Suppressor macrophage (primary cell): ENCODE results near the gene WDR62.

Source experiments
- DNase-seq, 4 experiments: peaks; one replicate each; pipeline ENCODE4 v3.0.0-alpha.2; 2020 to 2022
- total RNA-seq, 17 experiments: gene quantifications; one replicate each; lab custom pipeline; 2026; ENCODE audit warnings: mixed read lengths in 6 of 17, inconsistent platforms in 3 of 17; lab: John Stamatoyannopoulos, UW

Gene WDR62
- total RNA-seq = 2.6 to 28.8 (median 7.4) reads per million in 17 experiments

- peak; percentile 97 to 98 (median 98) for DNase-seq
Measured at GRCh38 chr19:36054733-36055686, at the start of gene WDR62. TSS of gene WDR62 (plus strand) at chr19:36054897. CDS start at chr19:36054972, 75 bp downstream.

GRCh38 chr19:36006955-36007354 is 47.7 kb upstream of the WDR62 start:
- DNase-seq = no peak

DNA sequence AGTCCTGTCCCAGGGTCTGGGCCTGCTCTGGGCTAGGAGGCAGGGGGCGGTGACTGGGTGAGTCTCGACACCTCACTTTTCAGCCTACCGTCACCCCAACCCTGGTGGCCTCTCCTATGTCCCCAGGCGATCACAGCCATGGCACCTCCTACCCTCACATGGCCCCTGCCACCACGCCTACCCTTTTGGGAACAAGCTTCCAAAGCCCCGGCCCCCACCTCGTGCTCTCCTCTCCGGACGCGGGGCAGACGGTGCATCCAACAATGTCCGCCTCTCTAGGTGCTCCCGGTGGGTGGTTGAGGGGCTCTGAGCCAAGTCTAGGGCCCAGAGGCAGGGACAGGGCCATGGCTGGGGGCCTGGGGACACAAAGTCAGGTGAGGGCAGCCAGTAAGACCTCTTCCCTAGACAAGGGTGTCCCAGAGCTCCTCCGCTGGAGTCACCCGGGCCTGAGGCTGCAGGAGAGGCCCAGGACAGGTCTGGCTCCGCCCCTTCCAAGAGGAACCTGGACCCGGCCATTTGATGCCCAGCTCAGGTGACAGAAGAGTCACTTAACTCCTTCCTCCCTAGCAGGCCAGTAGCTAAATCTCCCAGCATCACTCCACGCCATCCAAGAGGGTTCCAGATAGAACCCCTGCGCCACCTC is 46.2 kb upstream of the WDR62 start, which contains the start of gene SYNE4:
Gene SYNE4, minus strand, starts transcription at position 478 of the 643 bp plus-strand sequence. Its CDS starts 132 bp downstream, at position 346.
- no peak for DNase-seq

GRCh38 chr19:36009220-36009619 is 45.5 kb upstream of the WDR62 start:
- DNase-seq = peak; percentile 52 to 83 (median 68)

DNA sequence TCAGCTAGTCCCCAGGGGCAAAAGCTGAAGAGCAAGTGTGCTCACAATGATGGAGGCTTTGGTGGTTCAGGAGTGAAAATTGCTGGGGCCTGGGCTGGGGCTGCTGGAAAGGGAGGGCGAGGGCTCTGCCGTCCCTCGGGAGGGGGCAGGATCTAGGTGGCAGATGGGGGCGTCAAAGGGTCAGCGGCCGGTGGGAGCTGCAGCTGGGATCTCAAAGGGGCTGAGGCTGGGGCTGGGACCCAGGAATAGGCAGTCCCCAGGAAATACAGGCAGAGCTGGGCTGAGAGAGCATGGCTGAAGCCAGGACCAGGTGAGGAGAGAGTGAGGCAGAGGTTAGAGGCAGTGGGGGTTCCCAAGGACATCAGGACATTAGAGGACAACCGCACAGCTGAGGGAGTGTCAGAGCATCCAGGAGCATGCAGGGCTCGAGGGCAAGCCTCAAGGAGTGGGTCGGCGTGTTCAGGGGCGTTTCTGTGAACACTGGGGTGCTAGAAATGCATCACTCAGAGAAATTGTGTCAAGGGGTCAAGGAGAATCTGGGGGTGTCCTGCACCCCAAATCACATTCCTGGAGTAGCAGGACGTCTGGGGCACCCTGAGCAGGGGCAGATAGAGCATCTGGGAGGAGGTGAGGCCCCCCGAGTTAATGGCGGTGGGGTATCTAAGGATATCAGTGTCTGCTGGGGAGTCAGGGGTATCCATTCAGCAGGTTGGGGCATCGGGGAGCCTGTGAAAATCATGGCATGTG is 44.9 kb upstream of the WDR62 start:
- no peak for DNase-seq

DNA sequence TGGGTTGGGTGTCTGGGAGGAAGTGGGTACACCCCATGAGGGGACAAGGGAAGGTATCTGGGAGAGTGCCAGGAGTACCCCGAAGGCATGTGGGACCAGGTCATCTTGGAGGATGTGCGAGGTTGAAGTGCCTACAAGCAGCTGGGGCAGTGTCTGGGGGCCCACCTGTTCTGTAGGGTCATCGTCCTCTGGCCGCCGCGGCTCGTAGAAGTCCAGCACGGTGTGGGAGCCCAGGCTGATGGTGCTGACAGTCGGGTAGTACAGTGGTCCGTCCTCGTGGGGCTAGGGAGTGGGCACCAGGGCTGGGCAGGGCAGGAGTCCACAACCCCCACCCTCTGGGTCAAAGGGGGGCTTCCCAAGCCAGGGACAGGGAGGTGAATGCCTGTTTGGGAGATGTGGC is 44.3 kb upstream of the WDR62 start:
- DNase-seq = no peak

DNA sequence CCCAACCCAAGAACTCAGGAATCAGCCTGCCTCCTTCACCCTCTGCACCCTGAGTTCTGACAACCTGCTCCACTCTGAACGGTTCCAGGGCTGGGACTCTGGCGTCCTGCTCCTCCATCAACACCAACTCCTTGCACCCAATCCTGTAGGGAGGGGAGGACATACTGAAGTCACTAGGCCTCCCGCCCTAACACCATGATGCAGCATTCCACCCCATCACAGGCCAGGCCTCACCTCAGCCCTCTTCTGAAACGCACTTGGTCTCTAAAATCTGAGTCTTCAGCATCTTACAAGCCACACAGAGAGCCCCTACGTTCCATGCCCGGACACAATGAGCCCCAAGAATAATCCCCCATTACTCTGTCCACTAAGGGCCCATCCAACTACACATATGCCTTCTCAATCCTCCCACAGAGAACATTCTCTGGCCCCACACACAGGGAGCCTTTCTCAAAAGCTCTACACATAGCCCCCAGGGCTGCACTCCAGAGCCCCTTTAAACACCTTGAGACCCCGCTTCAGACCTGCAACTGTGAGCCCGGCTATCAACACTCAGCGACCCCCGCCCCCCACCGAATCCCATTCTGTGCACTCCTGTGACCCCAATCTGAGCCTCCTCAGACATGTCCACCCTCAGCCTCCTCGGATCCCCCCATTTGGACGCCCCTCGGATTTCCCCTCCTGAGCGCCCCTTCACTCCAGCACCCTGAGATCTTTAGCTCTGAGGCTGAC is 41.3 kb upstream of the WDR62 start:
- DNase-seq = no peak

- DNase-seq = peak; percentile 100
Measured at GRCh38 chr19:36014012-36014924, 40.4 kb upstream of the WDR62 start, which contains the start of gene ALKBH6. TSS of gene ALKBH6 (minus strand) at chr19:36014213. CDS start at chr19:36013397, 816 bp downstream.

DNA sequence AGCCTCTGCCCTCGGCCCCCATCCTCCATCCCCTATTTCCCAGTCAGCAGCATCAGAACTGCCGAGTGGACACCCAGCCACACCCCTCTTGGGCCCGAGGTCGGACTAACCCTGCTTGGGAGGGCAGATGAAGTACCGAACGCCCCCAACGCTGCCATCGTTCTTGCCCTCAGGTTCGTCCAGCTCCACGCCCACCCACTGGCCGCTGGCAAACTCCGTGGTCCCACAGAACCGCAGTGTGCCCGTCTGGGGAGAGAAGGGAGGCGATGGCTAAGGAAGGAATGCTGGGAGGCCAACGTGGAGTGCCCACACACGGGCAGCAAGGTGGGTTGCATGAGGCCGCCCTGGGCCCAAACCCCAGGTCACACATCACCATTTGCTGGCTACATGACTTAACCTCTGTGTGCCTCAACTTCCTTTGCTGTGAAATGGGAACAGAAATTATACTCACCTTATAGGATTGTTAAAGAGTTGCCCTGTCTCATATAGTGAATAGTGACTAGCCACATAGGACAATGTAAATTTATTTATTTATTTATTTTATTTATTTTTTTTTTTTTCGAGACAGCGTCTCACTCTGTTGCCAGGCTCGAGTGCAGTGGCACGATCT is 35.5 kb upstream of the WDR62 start:
- DNase-seq = no peak

GRCh38 chr19:36023432-36023831 is 31.3 kb upstream of the WDR62 start:
- no peak for DNase-seq

- no peak for DNase-seq
Measured at GRCh38 chr19:36025541-36025940, 29.2 kb upstream of the WDR62 start.

DNA sequence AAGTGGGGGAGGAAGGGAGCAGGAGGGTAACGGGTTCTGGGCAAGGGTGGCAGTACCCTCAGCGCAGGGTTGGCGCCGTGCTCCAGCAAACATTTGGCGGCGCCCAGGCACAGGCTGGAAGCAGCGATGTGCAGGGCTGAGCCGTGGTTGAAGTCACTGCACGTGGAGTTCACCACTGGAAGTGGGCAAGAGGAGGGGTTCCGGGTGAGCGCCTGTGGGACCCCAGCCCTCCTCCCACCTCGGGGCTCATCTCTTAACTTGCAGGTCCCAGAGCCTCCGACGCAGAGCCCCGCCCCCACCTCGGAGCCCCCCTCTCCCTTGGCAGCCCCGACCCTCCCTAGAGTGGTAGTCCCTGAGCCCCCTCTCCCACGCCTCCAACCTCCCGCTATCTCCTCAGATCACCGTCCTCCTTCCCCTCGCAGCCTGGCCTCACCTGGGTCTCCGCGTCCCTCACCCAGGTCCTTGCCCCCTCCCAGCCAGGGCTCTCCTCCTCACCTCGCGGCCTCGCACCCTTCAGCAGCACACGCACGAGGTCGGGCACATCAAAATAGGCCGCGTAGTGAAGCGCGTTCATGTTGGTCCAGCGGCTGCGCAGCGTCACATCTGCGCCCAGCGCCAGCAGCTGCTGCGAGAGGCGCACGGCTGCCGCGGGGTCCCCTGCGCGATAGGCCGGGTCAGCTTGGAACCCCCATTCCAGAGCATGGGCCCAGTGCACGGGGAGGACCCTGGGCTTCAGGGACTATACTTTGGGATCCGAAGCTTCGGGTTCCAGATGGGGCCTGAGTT is 28.4 kb upstream of the WDR62 start:
- no peak for DNase-seq

DNA sequence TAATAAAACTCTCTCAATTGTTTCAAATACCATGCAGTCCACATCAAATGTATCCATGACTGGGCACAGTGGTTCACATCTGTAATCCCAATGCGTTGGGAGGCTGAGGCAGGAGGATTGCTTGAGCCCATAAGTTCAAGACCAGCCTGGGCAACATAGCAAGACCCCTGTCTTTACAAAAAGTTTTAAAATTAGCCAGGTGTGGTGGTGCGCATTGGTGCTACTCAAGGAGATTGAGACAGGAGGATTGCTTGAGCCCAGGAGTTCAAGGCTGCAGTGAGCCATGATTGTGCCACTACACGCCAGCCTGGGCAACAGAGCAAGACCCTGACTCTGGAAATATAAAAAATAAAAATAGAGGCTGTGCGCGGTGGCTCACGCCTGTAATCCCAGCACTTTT is 27.0 kb upstream of the WDR62 start:
- DNase-seq = no peak

GRCh38 chr19:36028313-36029041 is 26.2 kb upstream of the WDR62 start:
- no peak for DNase-seq

DNA sequence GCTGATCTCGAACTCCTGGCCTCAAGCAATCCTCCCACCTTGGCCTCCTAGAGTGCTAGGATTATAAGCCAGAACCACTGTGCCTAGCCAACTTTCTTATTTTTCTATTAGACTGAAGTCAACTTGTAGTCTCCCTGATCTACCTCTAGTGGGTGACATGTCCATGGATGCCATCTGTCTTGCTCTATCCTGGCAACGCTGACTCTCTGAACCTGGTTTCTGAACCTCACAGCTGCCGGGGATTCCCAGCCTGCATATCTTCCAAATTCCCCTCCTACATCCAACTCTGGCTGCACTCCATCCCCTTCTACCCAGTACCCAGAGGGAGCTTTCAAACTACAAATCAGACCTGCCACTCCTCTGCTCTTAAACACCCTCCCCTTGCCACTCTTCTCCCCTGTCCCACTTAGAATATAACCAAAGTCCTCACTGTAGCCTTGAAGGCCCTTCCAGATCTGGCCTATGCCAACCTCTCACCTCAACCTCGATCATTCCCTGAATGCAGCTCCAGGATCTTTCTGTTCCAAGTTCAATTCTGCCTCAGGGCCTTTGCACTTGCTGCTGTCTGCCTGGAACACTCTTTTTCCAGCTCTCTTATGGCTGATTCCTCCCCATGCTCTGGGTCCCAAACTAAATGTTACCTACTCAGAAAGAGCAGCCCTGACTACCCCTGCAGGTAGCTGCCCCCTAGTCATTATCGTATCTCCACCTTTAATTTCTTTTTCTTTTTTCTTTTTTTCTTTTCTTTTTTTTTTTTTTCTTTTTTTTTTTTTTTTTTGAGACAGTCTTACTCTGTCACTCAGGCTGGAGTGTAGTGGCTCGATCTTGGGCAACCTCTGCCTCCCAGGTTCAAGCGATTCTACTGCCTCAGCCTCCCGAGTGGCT is 24.2 kb upstream of the WDR62 start:
- no peak for DNase-seq

GRCh38 chr19:36031308-36031707 is 23.4 kb upstream of the WDR62 start:
- DNase-seq = no peak

DNA sequence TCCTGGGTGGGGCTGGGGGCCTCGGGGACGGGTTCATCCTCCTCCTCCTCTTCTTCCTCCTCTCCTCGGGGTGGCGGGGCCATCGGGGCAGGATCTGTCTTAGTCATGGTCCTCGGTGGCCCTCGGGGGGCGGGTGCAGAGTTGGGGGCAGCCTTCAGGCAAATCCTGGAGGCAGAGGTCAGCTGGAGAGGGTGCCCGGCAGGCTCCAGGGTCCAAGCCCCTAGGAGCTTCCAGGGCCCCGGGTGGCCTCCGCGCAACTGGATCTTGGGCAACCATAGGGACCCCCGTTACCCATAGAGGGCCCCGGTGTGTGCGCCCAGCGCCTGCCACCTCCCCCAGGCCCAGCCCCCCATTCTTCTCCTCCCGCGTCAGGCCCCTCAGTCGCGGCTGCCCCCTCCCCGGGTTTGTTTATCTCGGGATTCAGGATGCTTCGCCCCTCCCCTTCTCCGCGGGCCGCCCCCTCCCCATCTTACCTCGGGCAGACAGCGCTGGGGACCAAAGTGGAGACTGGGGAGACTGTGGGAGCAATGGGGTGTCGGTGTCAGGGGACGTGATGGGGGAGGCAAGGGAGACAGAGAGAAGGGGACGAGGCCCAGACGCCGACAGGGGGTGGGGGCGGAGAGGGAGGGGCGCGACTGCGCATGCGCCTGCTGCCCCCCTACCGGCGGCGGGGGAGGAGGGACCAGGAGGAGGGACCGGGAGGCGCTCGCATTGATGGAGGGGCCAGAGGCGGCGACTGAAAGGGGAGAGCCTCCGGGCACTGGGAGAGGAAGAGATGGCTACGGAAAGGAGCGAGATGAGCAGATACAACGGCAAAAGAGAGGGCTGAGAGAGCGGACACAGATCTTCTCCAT is 22.2 kb upstream of the WDR62 start, which contains the start of gene CLIP3:
Gene CLIP3, minus strand, starts transcription at position 623 of the 854 bp plus-strand sequence. Its CDS starts 516 bp downstream, at position 107.
- DNase-seq = peak in 1 of 4 experiments; percentile 26
